Measurements from ENCODE around the gene KCNK10.

DNA sequence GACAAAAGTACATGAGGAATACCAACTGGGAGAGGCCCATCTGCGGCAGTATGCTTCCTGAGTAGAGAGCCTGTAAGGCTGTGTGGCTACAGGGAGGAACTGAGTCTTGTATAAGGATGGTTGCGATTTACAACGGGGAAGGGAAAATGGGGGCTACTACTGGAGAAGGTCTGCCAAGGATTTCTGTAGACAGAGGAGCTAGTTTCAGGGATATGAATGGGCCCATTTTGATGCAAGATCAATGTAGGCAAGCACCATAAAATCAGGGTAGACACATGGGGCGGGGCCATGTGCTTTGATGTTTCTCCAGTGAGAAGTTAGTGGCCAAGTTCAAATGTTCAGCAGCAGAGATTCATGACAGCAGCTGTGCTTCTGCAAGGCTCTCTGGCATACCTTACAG, 168.7 kb downstream of the KCNK10 start:
- TF ChIP-seq, protein P1, sequence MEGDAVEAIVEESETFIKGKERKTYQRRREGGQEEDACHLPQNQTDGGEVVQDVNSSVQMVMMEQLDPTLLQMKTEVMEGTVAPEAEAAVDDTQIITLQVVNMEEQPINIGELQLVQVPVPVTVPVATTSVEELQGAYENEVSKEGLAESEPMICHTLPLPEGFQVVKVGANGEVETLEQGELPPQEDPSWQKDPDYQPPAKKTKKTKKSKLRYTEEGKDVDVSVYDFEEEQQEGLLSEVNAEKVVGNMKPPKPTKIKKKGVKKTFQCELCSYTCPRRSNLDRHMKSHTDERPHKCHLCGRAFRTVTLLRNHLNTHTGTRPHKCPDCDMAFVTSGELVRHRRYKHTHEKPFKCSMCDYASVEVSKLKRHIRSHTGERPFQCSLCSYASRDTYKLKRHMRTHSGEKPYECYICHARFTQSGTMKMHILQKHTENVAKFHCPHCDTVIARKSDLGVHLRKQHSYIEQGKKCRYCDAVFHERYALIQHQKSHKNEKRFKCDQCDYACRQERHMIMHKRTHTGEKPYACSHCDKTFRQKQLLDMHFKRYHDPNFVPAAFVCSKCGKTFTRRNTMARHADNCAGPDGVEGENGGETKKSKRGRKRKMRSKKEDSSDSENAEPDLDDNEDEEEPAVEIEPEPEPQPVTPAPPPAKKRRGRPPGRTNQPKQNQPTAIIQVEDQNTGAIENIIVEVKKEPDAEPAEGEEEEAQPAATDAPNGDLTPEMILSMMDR (IDR thresholded peaks at IDR 0.05) = no peak
- no peak for TF ChIP-seq POLR2A (IDR thresholded peaks at IDR 0.05)
